C4-2B (cell line): Measurements from ENCODE around the gene ATP11C.

ENCODE experiments used
- ZFX ChIP-seq: fragments of 450-650 bp; IDR thresholded peaks from 2 replicates; pipeline ENCODE4 v1.6.1; 2017
- TF ChIP-seq, protein P1 (sequence below): fragments of 450-650 bp; conservative IDR thresholded peaks from 2 replicates; pipeline ENCODE4 v1.5.1; 2017; ENCODE audit warnings: mild to moderate bottlenecking

DNA sequence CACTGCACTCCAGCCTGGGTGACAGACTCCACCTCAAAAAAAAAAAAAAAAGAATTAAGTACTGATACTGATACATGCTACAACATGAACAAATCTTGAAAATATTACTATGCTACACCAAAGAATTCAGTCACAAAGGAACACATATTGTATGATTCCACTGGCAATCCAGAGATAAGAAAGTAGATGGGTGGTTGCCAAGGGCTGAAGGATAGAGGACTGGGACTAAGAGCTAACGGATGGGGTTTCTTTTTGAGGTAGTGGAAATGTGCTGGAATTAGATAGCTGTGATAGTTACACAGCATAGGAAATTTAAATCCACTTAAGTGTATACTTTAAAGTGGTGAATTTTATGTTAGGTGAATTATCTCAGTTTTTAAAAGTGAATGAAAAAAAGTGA is 12.5 kb downstream of the ATP11C start:
- TF ChIP-seq, protein P1, sequence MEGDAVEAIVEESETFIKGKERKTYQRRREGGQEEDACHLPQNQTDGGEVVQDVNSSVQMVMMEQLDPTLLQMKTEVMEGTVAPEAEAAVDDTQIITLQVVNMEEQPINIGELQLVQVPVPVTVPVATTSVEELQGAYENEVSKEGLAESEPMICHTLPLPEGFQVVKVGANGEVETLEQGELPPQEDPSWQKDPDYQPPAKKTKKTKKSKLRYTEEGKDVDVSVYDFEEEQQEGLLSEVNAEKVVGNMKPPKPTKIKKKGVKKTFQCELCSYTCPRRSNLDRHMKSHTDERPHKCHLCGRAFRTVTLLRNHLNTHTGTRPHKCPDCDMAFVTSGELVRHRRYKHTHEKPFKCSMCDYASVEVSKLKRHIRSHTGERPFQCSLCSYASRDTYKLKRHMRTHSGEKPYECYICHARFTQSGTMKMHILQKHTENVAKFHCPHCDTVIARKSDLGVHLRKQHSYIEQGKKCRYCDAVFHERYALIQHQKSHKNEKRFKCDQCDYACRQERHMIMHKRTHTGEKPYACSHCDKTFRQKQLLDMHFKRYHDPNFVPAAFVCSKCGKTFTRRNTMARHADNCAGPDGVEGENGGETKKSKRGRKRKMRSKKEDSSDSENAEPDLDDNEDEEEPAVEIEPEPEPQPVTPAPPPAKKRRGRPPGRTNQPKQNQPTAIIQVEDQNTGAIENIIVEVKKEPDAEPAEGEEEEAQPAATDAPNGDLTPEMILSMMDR: no peak
- no peak for TF ChIP-seq ZFX
